Endothelial cell of umbilical vein (primary cell): ENCODE results near the gene PTPRE. TPM values are rescaled to one million over a fixed set of nuclear protein-coding genes. Genes with fewer than 3 reads are reported as not detected.

Source experiments
- BruUV-seq: library from RNA; stranded (reverse); fragments of 400-500 nt; replicated peaks from 2 replicates; lab custom pipeline; 2021; lab: Mats Ljungman, UMichigan
- CTCF ChIA-PET: fragments of 300-600, 350-600 bp; sonication (Branson Sonifier 250); formaldehyde crosslinking; loops from one replicate; lab custom pipeline; 2021; ENCODE audit warnings: antibody characterized with exemption, inconsistent platforms; lab: Charles Lee
- POLR2A ChIA-PET: fragments of 300-600, 350-600 bp; sonication (Branson Sonifier 250); formaldehyde crosslinking; loops from one replicate; lab custom pipeline; 2021; ENCODE audit warnings: antibody characterized with exemption, inconsistent platforms; lab: Charles Lee
- DNase-seq: peaks from one replicate; pipeline ENCODE4 v3.0.0-alpha.2; 2011; ENCODE audit warnings: low read depth, low spot score
- FAIRE-seq: peaks from 2 replicates; lab custom pipeline; 2011; peaks lifted over from hg19 to GRCh38; lab: Jason Lieb, UNC
- H2AFZ ChIP-seq: 2 replicates; pipeline ENCODE4 v1.6.0; 2012; ENCODE audit warnings: low read depth, low read length, control low read depth, inconsistent platforms
- H3K27ac ChIP-seq: 2 replicates; pipeline ENCODE4 v1.5.1; 2011; ENCODE audit warnings: low read depth, mild to moderate bottlenecking, control low read depth, low read length, moderate library complexity; ENCODE audit not compliant: insufficient read depth
- H3K27me3 ChIP-seq, 2 experiments: 2 replicates each; pipeline versions ENCODE4 v1.6.0 to v1.6.1; 2011; ENCODE audit warnings: low read length in 2 of 2, mixed read lengths in 1 of 2; ENCODE audit not compliant: control insufficient read depth in 2 of 2, insufficient read depth in 2 of 2
- H3K36me3 ChIP-seq, 2 experiments: 2 replicates in 1 of 2; 3 replicates in 1 of 2; pipeline ENCODE4 v1.5.1; 2011; ENCODE audit warnings: low read length in 2 of 2, mild to moderate bottlenecking in 1 of 2, moderate library complexity in 1 of 2; ENCODE audit not compliant: control insufficient read depth in 2 of 2, insufficient read depth in 2 of 2; ENCODE audit errors: extremely low read depth in 1 of 2
- H3K4me1 ChIP-seq: 3 replicates; pipeline ENCODE4 v1.5.1; 2011; ENCODE audit warnings: mild to moderate bottlenecking, low read length; ENCODE audit not compliant: control insufficient read depth, insufficient read depth; ENCODE audit errors: extremely low read depth
- H3K4me2 ChIP-seq: 2 replicates; pipeline ENCODE4 v1.6.1; 2011; ENCODE audit warnings: low read length, control low read depth, mixed read lengths; ENCODE audit not compliant: insufficient read depth
- H3K4me3 ChIP-seq, 3 experiments: fragments of 200-600 bp in 1 of 3; sonication (generic), shearing (Covaris generic) in 1 of 3; replicated peaks in 1 of 3; 2 replicates each; pipeline ENCODE4 v1.5.1; 2011 to 2016; ENCODE audit warnings: control low read depth in 3 of 3, low read length in 3 of 3, mild to moderate bottlenecking in 2 of 3, inconsistent platforms in 1 of 3, low read depth in 1 of 3, moderate library complexity in 1 of 3; ENCODE audit not compliant: insufficient read depth in 1 of 3
- H3K79me2 ChIP-seq: 2 replicates; pipeline ENCODE4 v1.6.0; 2012; ENCODE audit warnings: low read length, inconsistent platforms; ENCODE audit not compliant: control insufficient read depth, insufficient read depth
- H3K9ac ChIP-seq: replicated peaks from 2 replicates; pipeline ENCODE3; 2011; ENCODE audit warnings: low read length, control low read depth; ENCODE audit not compliant: insufficient read depth; ENCODE audit errors: extremely low read depth
- H3K9me1 ChIP-seq: replicated peaks from 3 replicates; pipeline ENCODE4 v1.6.0; 2011; ENCODE audit warnings: mild to moderate bottlenecking, low read length; ENCODE audit not compliant: control insufficient read depth, insufficient read depth; ENCODE audit errors: extremely low read depth
- H3K9me3 ChIP-seq: replicated peaks from 2 replicates; pipeline ENCODE4 v1.5.1; 2012; ENCODE audit warnings: low read length, inconsistent platforms; ENCODE audit not compliant: control insufficient read depth, insufficient read depth
- H4K20me1 ChIP-seq: replicated peaks from 2 replicates; pipeline ENCODE3; 2011; ENCODE audit warnings: mild to moderate bottlenecking, low read length; ENCODE audit not compliant: control insufficient read depth, insufficient read depth; ENCODE audit errors: extremely low read depth
- EZH2 ChIP-seq: IDR thresholded peaks from 2 replicates; pipeline ENCODE4 v1.6.1; 2012; ENCODE audit warnings: borderline replicate concordance, low read depth, mild to moderate bottlenecking, moderate library complexity, low read length, inconsistent platforms; ENCODE audit not compliant: severe bottlenecking
- FOS ChIP-seq: IDR thresholded peaks from 2 replicates; pipeline ENCODE4 v1.6.1; 2011; ENCODE audit warnings: mild to moderate bottlenecking, low read length, moderate library complexity, borderline replicate concordance; ENCODE audit not compliant: insufficient read depth
- GATA2 ChIP-seq: IDR thresholded peaks from 2 replicates; pipeline ENCODE4 v1.7.0; 2011; ENCODE audit warnings: low read depth, mild to moderate bottlenecking, moderate library complexity, mixed read lengths, low read length; ENCODE audit not compliant: insufficient read length, insufficient read depth
- JUN ChIP-seq: IDR thresholded peaks from 2 replicates; pipeline ENCODE4 v1.6.1; 2011; ENCODE audit warnings: borderline replicate concordance, low read depth; ENCODE audit not compliant: insufficient read length, insufficient read depth
- MYC ChIP-seq: IDR thresholded peaks from one replicate; pipeline ENCODE4 v1.6.1; 2011; ENCODE audit warnings: mild to moderate bottlenecking, low read depth, low read length
- POLR2A ChIP-seq: IDR thresholded peaks from 2 replicates; pipeline ENCODE4 v1.6.1; 2012; ENCODE audit warnings: low read depth, mild to moderate bottlenecking, control low read depth, low read length
- POLR2AphosphoS5 ChIP-seq: IDR thresholded peaks from 2 replicates; pipeline ENCODE4 v1.6.1; 2012; ENCODE audit warnings: low read depth, mild to moderate bottlenecking, control low read depth, low read length, moderate library complexity; ENCODE audit not compliant: insufficient read depth
- dilution Hi-C: fragments of 300-500 bp; cut with MboI; formaldehyde crosslinking; loops from one replicate; pipeline ENCODE4 v1.15.0; 2019; ENCODE audit warnings: low sequenced_read_pairs; ENCODE audit not compliant: extremely low pct_ligation_motif_present
- intact Hi-C: fragments of 100-400 bp; cut with micrococcal nuclease; formaldehyde crosslinking; loops from one replicate; pipeline ENCODE4 v1.10.0; 2022
- polyA plus RNA-seq, 4 experiments: library from polyadenylated mRNA; depleted of rRNA in 3 of 4; stranded (reverse) in 3 of 4; unstranded in 1 of 4; fragments of >200 nt; gene quantifications; 2 replicates each; pipeline versions ENCODE4 v1.2.1 to v1.2.3, GENCODE V29; 2011 to 2012; ENCODE audit warnings: missing spikeins in 1 of 4
- total RNA-seq: library from RNA; stranded (reverse); gene quantifications from 2 replicates; pipeline ENCODE4 v1.2.3, GENCODE V29; 2021
- TF ChIP-seq, protein P1 (sequence below): IDR thresholded peaks from 2 replicates; pipeline ENCODE4 v1.6.1; 2011; ENCODE audit not compliant: insufficient read depth, insufficient read length
- TF ChIP-seq, protein P2 (sequence below), 2 donors: IDR thresholded peaks; 1 replicate in 1 of 2; 2 replicates in 1 of 2; pipeline ENCODE4 v1.5.1; 2011; ENCODE audit warnings: low read length in 2 of 2, mild to moderate bottlenecking in 2 of 2, moderate library complexity in 2 of 2, control low read depth in 1 of 2, inconsistent platforms in 1 of 2, low read depth in 1 of 2; ENCODE audit not compliant: insufficient read depth in 1 of 2; ENCODE audit errors: extremely low read depth in 1 of 2

Gene PTPRE
- total and polyA plus RNA-seq, 2 donors (not counting 3 experiments of a cell fraction or from before 2014, with no cell fraction given) = 37.3 to 116 TPM

DNA sequence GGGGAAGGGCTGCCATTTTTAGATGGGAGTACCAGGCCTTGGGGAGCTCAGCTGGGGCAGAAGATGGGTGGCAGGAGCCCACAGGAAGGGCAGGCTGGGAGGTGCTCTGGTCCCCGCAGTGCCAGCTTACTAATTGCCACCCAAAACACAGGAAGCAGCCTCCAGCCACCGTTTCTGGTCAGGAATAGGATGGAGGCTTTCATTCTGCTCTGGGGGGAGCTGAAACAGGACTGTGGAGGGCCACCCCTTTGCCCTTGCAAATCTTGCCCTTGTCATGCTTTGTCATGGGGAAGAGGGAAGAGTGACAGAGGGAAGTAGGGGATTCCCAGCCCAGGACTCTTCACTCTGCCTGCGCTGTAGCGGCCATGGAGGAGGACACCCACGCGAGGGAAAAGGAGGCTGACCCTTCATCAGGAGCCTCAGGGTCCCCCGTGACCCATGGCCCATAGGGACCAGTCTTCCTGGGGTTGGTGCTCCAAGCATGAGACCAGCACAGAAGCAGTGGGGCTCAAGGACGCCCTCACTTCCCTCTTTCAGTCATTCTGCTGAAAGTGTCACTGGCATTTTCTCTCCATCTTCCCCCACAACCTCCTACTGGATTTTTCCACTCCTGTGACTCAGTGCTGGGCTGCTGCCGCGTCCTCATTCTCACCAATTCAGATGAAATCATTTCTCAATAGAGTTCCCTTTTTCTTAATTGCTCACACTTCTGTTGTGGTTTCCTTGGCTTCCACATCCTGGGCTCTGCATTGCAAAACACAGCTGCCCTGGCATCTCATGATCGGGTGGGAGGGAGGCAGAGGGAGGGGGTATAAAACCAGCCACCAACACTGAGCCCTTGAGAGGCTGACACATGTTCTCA is 157.4 kb downstream of the PTPRE start:
- Histone ChIP-seq H3K4me3 (no peak overlapping the region), H3K9ac (no peak overlapping the region), H3K4me2 (no peak overlapping the region), H3K36me3 (peaks cover 2 to 71% of the 10 kb centered on the region in 2 experiments), H3K27ac (no peak overlapping the region), H4K20me1 (no peaks in the 10 kb centered on the region), H3K4me1 (peaks cover 28% of the 10 kb centered on the region), H2AFZ (no peak overlapping the region), H3K27me3 (no peaks in the 10 kb centered on the region), H3K79me2 (no peaks in the 10 kb centered on the region), H3K9me3 (no peaks in the 10 kb centered on the region), H3K9me1 (no peaks in the 10 kb centered on the region)
- BruUV-seq = no TSS peak
- intact Hi-C loops (no loop called here), dilution Hi-C loops (no loop called here)
- ChIA-PET CTCF (interaction anchor here (0.7 to 7.3 kb wide), 6 partner anchors 8 to 158 kb away, joined by 4 to 42 read pairs (median 12); partner anchors contain the start of gene PTPRE), POLR2A (no interaction called here)
- FAIRE-seq = no peak
- TF ChIP-seq FOS (no peak), POLR2AphosphoS5 (no peak), GATA2 (no peak), EZH2 (no peak), JUN (no peak), MYC (no peak), POLR2A (no peak)
- TF ChIP-seq, protein P1, sequence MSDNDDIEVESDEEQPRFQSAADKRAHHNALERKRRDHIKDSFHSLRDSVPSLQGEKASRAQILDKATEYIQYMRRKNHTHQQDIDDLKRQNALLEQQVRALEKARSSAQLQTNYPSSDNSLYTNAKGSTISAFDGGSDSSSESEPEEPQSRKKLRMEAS = no peak
- TF ChIP-seq, protein P2, sequence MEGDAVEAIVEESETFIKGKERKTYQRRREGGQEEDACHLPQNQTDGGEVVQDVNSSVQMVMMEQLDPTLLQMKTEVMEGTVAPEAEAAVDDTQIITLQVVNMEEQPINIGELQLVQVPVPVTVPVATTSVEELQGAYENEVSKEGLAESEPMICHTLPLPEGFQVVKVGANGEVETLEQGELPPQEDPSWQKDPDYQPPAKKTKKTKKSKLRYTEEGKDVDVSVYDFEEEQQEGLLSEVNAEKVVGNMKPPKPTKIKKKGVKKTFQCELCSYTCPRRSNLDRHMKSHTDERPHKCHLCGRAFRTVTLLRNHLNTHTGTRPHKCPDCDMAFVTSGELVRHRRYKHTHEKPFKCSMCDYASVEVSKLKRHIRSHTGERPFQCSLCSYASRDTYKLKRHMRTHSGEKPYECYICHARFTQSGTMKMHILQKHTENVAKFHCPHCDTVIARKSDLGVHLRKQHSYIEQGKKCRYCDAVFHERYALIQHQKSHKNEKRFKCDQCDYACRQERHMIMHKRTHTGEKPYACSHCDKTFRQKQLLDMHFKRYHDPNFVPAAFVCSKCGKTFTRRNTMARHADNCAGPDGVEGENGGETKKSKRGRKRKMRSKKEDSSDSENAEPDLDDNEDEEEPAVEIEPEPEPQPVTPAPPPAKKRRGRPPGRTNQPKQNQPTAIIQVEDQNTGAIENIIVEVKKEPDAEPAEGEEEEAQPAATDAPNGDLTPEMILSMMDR (IDR thresholded peaks at IDR 0.05; ENCODE audit: extremely low read depth in 1 of 2, insufficient read depth in 1 of 2, low read depth in 1 of 2, low read length in 2 of 2) = no peak
- no peak for DNase-seq
